ENCODE measurements around the gene CHRNA7.

Gene CHRNA7

DNA sequence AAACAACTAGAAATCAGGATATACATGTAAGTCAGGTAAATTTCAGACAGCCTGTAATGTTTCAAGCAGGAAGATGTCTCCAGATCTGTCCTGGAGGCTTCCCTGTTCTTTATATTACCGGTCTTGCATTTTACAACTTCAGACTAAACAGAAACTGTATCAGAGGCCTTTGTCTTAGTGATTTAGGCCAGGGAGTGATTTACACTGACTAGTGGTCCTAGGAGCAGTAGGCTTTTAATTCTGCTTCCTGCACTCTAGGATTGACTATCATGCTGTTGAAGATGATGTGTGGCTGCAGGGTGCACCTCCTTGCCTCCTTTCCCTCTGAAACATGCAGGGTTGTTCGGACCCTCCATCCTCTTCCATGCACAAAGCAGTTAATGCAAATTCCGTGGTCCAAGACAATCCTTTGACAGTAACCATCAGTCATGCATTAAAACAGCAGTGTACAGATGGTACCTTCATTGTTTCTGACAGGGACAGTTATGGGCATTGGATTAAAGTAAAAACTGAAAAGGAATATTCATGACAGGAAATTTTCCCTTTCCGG, 27.6 kb downstream of the CHRNA7 start:
- no peak for DNase-seq (ENCODE audit: insufficient read length, low spot score)
- no peak for FAIRE-seq
- TF ChIP-seq POU2F2 (IDR thresholded peaks at IDR 0.05; ENCODE audit: low read depth, low read length): no peak
- TF ChIP-seq TAF1 (IDR thresholded peaks at IDR 0.05; ENCODE audit: low read depth, low read length): no peak
- no peak for TF ChIP-seq POLR2AphosphoS5 (IDR thresholded peaks at IDR 0.05; ENCODE audit: low read depth, low read length)
- no peak for TF ChIP-seq PAX5 (IDR thresholded peaks at IDR 0.05; ENCODE audit: insufficient read depth, low read length, severe bottlenecking)
- TF ChIP-seq POLR2A (IDR thresholded peaks at IDR 0.05; ENCODE audit: low read depth, low read length): no peak
- TF ChIP-seq SPI1 (IDR thresholded peaks at IDR 0.05; ENCODE audit: low read depth, low read length): no peak

DNA sequence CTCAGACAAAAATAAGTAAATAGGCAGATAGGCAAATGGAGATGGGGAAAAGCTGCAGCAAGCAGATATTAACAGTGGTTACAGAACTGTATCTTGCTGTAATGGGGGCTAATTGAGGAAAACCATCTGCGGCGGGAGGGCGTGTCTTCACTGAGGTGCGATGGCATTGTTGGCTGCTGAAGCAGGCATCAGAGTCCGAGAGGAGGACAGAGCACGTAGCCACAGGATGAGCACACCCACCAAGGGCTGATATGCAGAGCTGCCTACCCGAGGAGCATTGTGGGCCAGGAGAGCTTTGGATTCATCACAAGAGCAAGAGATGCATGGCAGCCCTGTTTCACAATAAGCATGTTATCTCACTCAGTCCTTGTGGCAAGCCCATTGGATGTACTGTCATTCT, 30.4 kb downstream of the CHRNA7 start:
- TF ChIP-seq SPI1 (IDR thresholded peaks at IDR 0.05; ENCODE audit: low read depth, low read length) (no peak), TAF1 (IDR thresholded peaks at IDR 0.05; ENCODE audit: low read depth, low read length) (no peak), POLR2A (IDR thresholded peaks at IDR 0.05; ENCODE audit: low read depth, low read length) (no peak), PAX5 (IDR thresholded peaks at IDR 0.05; ENCODE audit: insufficient read depth, low read length, severe bottlenecking) (no peak), POLR2AphosphoS5 (IDR thresholded peaks at IDR 0.05; ENCODE audit: low read depth, low read length) (no peak), POU2F2 (IDR thresholded peaks at IDR 0.05; ENCODE audit: low read depth, low read length) (no peak)
- DNase-seq (ENCODE audit: insufficient read length, low spot score): no peak
- no peak for FAIRE-seq

DNA sequence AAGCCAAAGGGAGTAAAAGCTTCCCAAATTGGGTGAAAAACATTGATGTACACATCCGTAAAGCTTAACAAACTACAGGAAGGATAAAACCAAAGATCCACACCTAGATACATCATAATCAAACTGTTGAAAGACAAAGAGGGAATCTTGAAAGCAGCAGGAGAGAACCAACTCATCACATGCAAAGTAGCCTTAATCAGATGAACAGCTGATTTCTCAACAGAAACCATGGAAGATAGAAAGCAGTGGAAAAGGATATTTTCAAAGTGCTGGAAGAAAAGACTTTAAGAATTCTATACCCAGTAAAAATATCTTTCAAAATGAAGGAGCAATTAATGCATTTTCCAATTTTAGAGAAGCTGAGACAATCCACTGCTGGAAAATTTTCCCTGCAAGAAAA, 36.8 kb downstream of the CHRNA7 start:
- DNase-seq (ENCODE audit: insufficient read length, low spot score): no peak
- TF ChIP-seq POLR2AphosphoS5 (IDR thresholded peaks at IDR 0.05; ENCODE audit: low read depth, low read length): no peak
- TF ChIP-seq POU2F2 (IDR thresholded peaks at IDR 0.05; ENCODE audit: low read depth, low read length): no peak
- no peak for TF ChIP-seq PAX5 (IDR thresholded peaks at IDR 0.05; ENCODE audit: insufficient read depth, low read length, severe bottlenecking)
- TF ChIP-seq POLR2A (IDR thresholded peaks at IDR 0.05; ENCODE audit: low read depth, low read length): no peak
- TF ChIP-seq SPI1 (IDR thresholded peaks at IDR 0.05; ENCODE audit: low read depth, low read length): no peak
- no peak for TF ChIP-seq TAF1 (IDR thresholded peaks at IDR 0.05; ENCODE audit: low read depth, low read length)
- no peak for FAIRE-seq

DNA sequence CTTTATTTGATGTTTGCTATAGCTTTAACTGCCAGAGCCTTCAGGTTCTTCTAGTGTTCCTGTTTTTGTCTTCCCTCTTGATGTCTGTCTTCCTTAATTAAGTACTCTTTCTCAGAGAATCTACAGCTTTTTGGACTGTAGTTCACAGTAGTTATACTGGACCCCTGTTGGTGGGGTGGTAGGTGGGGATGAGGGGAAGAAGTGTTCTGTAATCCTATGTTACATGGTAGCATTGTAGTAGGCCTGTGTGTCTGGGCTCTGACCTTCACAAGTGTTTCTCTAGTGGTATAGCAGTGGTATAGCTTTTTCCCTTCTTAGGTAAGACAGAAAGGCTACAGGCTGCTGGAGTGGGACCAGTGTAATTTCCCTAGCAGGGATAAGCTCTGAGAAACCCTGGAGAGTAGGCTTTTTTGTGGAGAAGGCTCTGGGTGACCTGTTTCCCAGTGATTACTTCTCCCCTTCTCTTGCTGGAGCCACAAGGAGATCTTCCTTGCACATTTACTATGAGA, 59.6 kb downstream of the CHRNA7 start:
- DNase-seq (ENCODE audit: insufficient read length, low spot score) (no peak), FAIRE-seq (no peak)
- TF ChIP-seq POLR2AphosphoS5 (IDR thresholded peaks at IDR 0.05; ENCODE audit: low read depth, low read length): no peak
- no peak for TF ChIP-seq TAF1 (IDR thresholded peaks at IDR 0.05; ENCODE audit: low read depth, low read length)
- TF ChIP-seq POLR2A (IDR thresholded peaks at IDR 0.05; ENCODE audit: low read depth, low read length): no peak
- TF ChIP-seq PAX5 (IDR thresholded peaks at IDR 0.05; ENCODE audit: insufficient read depth, low read length, severe bottlenecking): no peak
- TF ChIP-seq POU2F2 (IDR thresholded peaks at IDR 0.05; ENCODE audit: low read depth, low read length): no peak
- no peak for TF ChIP-seq SPI1 (IDR thresholded peaks at IDR 0.05; ENCODE audit: low read depth, low read length)

DNA sequence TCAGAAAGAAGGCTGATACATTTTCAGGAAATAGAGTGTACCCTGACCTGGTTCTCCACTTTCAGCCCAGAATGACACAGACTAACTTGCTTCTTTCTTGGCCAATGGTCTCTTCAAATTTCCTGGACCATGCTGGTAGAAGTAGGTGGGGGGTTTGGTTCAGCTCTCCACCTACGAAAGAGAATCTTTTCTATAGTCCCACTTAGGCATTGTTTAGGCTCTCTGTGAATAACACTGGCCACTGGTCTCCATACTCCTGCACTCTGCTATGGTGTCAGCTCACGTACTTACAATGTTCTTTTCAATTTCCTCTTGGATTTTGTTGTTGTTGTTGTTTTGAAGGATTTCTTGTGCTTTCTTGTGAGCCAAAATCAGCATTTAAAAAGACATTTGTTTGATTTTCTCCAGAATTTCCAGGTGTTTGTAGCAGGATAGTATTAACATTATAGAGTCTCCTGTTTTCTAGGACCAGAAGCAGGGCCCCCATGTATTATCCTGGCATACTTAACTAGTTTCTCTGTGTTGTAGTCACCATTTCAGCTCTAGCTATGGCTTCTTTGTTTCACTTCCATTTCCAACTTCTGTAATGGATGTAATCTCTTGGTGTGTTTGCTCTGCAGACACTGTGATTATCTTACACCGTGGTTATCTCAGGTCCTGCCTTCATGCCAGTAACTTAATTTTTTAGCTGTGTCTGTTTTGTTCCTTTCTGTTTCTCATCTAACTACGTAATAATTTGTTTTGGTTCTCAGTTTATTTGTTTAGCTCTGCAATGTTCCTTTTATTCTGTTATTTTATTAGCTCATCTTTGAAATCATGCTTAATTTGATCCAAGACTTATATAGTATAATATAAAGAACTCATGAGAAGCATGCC, 61.4 kb downstream of the CHRNA7 start:
- TF ChIP-seq SPI1 (IDR thresholded peaks at IDR 0.05; ENCODE audit: low read depth, low read length): no peak
- no peak for TF ChIP-seq POLR2A (IDR thresholded peaks at IDR 0.05; ENCODE audit: low read depth, low read length)
- TF ChIP-seq TAF1 (IDR thresholded peaks at IDR 0.05; ENCODE audit: low read depth, low read length): no peak
- no peak for TF ChIP-seq PAX5 (IDR thresholded peaks at IDR 0.05; ENCODE audit: insufficient read depth, low read length, severe bottlenecking)
- no peak for TF ChIP-seq POLR2AphosphoS5 (IDR thresholded peaks at IDR 0.05; ENCODE audit: low read depth, low read length)
- no peak for TF ChIP-seq POU2F2 (IDR thresholded peaks at IDR 0.05; ENCODE audit: low read depth, low read length)
- no peak for DNase-seq (ENCODE audit: insufficient read length, low spot score)
- FAIRE-seq: no peak

DNA sequence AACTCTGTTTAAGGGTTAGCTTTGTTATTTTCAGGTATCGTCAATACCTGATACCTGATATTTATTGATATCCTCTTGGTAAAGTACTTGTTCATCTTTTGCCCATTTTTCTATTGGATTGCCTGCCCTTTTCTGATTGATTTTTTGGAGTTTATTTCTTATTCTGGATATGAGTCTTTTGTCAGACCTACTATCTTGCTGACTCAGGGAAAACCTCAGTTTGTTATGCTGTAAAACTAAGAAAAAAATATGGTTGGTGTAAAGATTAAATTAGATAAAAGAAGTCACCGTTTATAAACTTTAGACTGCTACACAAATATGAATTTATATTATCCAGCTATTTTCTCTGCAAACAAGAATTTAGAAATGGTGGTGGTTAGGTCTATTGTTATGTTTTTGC, 65.9 kb downstream of the CHRNA7 start:
- DNase-seq (ENCODE audit: insufficient read length, low spot score): no peak
- TF ChIP-seq PAX5 (IDR thresholded peaks at IDR 0.05; ENCODE audit: insufficient read depth, low read length, severe bottlenecking) (no peak), TAF1 (IDR thresholded peaks at IDR 0.05; ENCODE audit: low read depth, low read length) (no peak), POLR2AphosphoS5 (IDR thresholded peaks at IDR 0.05; ENCODE audit: low read depth, low read length) (no peak), POLR2A (IDR thresholded peaks at IDR 0.05; ENCODE audit: low read depth, low read length) (no peak), SPI1 (IDR thresholded peaks at IDR 0.05; ENCODE audit: low read depth, low read length) (no peak), POU2F2 (IDR thresholded peaks at IDR 0.05; ENCODE audit: low read depth, low read length) (no peak)
- FAIRE-seq: no peak

DNA sequence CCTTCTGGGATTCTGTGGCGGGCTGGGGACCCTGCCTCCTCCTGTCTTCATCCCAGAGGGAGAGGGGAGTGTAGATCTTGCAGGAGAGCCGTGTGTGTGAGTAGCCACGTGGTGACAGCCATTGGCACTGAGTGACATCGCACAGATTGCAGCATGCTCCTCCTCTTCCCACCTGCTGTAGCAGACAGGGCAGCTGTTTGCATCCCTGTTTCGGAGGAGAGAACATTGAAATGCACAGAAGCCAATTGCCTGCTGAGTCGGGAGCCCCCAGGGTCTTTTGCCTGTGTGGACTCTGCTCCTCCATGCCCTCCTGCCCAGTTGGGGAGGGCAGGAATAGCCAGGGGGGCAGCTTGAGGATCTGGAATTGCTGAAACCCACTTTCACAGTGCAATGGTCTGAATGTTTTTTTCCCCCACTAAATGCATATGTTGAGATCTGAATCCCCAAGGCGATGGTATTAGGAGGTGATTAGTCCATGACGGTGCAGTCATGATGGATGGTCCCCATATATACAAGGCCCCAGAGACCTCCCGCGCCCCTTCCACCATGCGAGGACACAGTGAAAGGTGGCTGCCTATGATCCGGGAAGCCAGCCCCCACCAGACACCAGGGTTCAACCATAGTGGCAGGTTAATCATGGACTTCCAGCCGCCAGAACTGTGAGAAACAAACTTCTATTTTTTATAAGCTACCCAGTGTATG, 66.8 kb downstream of the CHRNA7 start:
- FAIRE-seq (no peak), DNase-seq (ENCODE audit: insufficient read length, low spot score) (no peak)
- TF ChIP-seq POU2F2 (IDR thresholded peaks at IDR 0.05; ENCODE audit: low read depth, low read length): no peak
- TF ChIP-seq POLR2AphosphoS5 (IDR thresholded peaks at IDR 0.05; ENCODE audit: low read depth, low read length): no peak
- no peak for TF ChIP-seq TAF1 (IDR thresholded peaks at IDR 0.05; ENCODE audit: low read depth, low read length)
- TF ChIP-seq SPI1 (IDR thresholded peaks at IDR 0.05; ENCODE audit: low read depth, low read length): no peak
- no peak for TF ChIP-seq PAX5 (IDR thresholded peaks at IDR 0.05; ENCODE audit: insufficient read depth, low read length, severe bottlenecking)
- no peak for TF ChIP-seq POLR2A (IDR thresholded peaks at IDR 0.05; ENCODE audit: low read depth, low read length)

DNA sequence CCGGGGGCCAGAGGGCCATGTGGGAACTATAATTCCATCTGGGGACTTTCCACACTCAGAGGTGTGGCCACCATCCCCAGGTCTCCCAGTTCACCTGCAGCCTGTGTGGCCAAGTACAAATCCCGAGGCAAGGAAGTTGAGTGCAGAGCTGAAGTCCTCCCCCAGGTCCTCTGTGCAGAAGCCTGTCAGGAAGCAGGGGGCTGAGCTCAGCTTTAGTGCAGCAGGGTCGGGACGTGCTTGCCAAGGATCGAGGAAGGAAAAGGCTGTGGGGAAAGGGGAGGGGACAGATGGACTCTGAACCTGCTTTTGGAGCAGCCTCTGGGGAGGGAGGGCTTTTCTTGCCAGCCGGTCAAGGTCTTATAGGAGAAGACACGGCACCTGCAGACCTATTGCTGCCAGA, 67.7 kb downstream of the CHRNA7 start:
- no peak for TF ChIP-seq SPI1 (IDR thresholded peaks at IDR 0.05; ENCODE audit: low read depth, low read length)
- TF ChIP-seq PAX5 (IDR thresholded peaks at IDR 0.05; ENCODE audit: insufficient read depth, low read length, severe bottlenecking): no peak
- no peak for TF ChIP-seq POLR2A (IDR thresholded peaks at IDR 0.05; ENCODE audit: low read depth, low read length)
- no peak for TF ChIP-seq TAF1 (IDR thresholded peaks at IDR 0.05; ENCODE audit: low read depth, low read length)
- TF ChIP-seq POU2F2 (IDR thresholded peaks at IDR 0.05; ENCODE audit: low read depth, low read length): no peak
- no peak for TF ChIP-seq POLR2AphosphoS5 (IDR thresholded peaks at IDR 0.05; ENCODE audit: low read depth, low read length)
- FAIRE-seq: no peak

More for the DNA sequence above, 67.7 kb downstream of the CHRNA7 start:
- DNase-seq (ENCODE audit: insufficient read length, low spot score): no peak
